GM20000 (cell line): Measurements from ENCODE around the gene MCAM.

Experiments used
- DNase-seq: peaks from one replicate; pipeline ENCODE4 v3.0.0; 2012; ENCODE audit warnings: low spot score
- CTCF ChIP-seq: IDR thresholded peaks from 2 replicates; pipeline ENCODE4 v1.5.1; 2012; ENCODE audit warnings: mild to moderate bottlenecking, control low read depth; ENCODE audit errors: extremely low read depth, missing control alignments

Gene MCAM

GRCh38 chr11:119334174-119334930 is 17.4 kb upstream of the MCAM start, which contains the start of gene RNF26:
Gene RNF26, plus strand, starts transcription at chr11:119334527. Its CDS starts 596 bp downstream, at chr11:119335123.
- peak; percentile 98 for DNase-seq
- no peak for TF ChIP-seq CTCF

GRCh38 chr11:119332111-119332765 is 15.3 kb upstream of the MCAM start:
- no peak for TF ChIP-seq CTCF

GRCh38 chr11:119330237-119330636 is 13.3 kb upstream of the MCAM start:
- DNase-seq = no peak
- TF ChIP-seq CTCF = no peak

More at GRCh38 chr11:119332111-119332765, 15.3 kb upstream of the MCAM start:
- no peak for DNase-seq

GRCh38 chr11:119329320-119329719 is 12.4 kb upstream of the MCAM start:
- TF ChIP-seq CTCF = no peak
- DNase-seq = no peak

GRCh38 chr11:119324189-119324588 is 7.3 kb upstream of the MCAM start:
- TF ChIP-seq CTCF = no peak
- no peak for DNase-seq

GRCh38 chr11:119323532-119324033 is 6.7 kb upstream of the MCAM start:
- peak; percentile 59 for TF ChIP-seq CTCF

GRCh38 chr11:119322921-119323531 is 6.1 kb upstream of the MCAM start:
- TF ChIP-seq CTCF = no peak

More at GRCh38 chr11:119323532-119324033, 6.7 kb upstream of the MCAM start:
- DNase-seq = peak; percentile 71

More at GRCh38 chr11:119322921-119323531, 6.1 kb upstream of the MCAM start:
- no peak for DNase-seq
